H1 (cell line): ENCODE data around the gene CGN. TPM values are rescaled to one million over a fixed set of nuclear protein-coding genes. Genes with fewer than 3 reads are reported as not detected.

Experiments
- CTCF ChIA-PET: fragments of 300-600 bp; sonication (Branson Sonifier 250); formaldehyde crosslinking; loops from one replicate; lab custom pipeline; 2021; ENCODE audit not compliant: partially characterized antibody; lab: Charles Lee
- POLR2A ChIA-PET: fragments of 300-600 bp; sonication (Branson Sonifier 250); formaldehyde crosslinking; loops from one replicate; lab custom pipeline; 2021; ENCODE audit warnings: inconsistent platforms; ENCODE audit not compliant: partially characterized antibody; lab: Charles Lee
- DNase-seq, 2 experiments: peaks; one replicate each; pipeline versions ENCODE4 v3.0.0 to v3.0.0-alpha.2; 2010 to 2022; ENCODE audit warnings: low spot score in 2 of 2, low read depth in 1 of 2, mixed read lengths in 1 of 2
- FAIRE-seq: peaks from 2 replicates; lab custom pipeline; 2011; peaks lifted over from hg19 to GRCh38; lab: Jason Lieb, UNC
- H2AFZ ChIP-seq: 2 replicates; pipeline ENCODE4 v1.8.1; 2012; ENCODE audit warnings: low read length, inconsistent platforms
- H2AK5ac ChIP-seq: 2 replicates; pipeline ENCODE4 v1.6.1; 2013; ENCODE audit warnings: low read depth, low read length
- H2BK120ac ChIP-seq: replicated peaks from 2 replicates; pipeline ENCODE3; 2013; ENCODE audit warnings: low read depth, low read length, inconsistent platforms
- H2BK12ac ChIP-seq: 2 replicates; pipeline ENCODE4 v1.6.1; 2013; ENCODE audit warnings: low read depth, low read length
- H2BK15ac ChIP-seq: 2 replicates; pipeline ENCODE4 v1.6.1; 2013; ENCODE audit warnings: low read length
- H2BK20ac ChIP-seq: 2 replicates; pipeline ENCODE4 v1.6.1; 2013; ENCODE audit warnings: low read length
- H2BK5ac ChIP-seq: 2 replicates; pipeline ENCODE4 v1.6.1; 2013; ENCODE audit warnings: low read depth, low read length
- H3K14ac ChIP-seq: 2 replicates; pipeline ENCODE4 v1.6.1; 2013; ENCODE audit warnings: inconsistent platforms; ENCODE audit not compliant: insufficient read length
- H3K18ac ChIP-seq: 2 replicates; pipeline ENCODE4 v1.6.1; 2013; ENCODE audit warnings: low read length; ENCODE audit errors: extremely low read depth
- H3K23ac ChIP-seq: 2 replicates; pipeline ENCODE4 v1.6.1; 2013; ENCODE audit warnings: inconsistent platforms; ENCODE audit not compliant: insufficient read length
- H3K23me2 ChIP-seq: 2 replicates; pipeline ENCODE4 v1.6.1; 2013; ENCODE audit warnings: low read depth, low read length
- H3K27ac ChIP-seq: 2 replicates; pipeline ENCODE4 v1.6.1; 2011; ENCODE audit warnings: low read depth, low read length, inconsistent platforms
- H3K27me3 ChIP-seq, 4 experiments: replicated peaks in 1 of 4; 1 replicate in 1 of 4; 2 replicates in 3 of 4; pipeline versions ENCODE4 v1.6.1 to v1.8.1; 2011 to 2013; ENCODE audit warnings: low read length in 3 of 4, mild to moderate bottlenecking in 3 of 4, inconsistent platforms in 2 of 4, mixed read lengths in 2 of 4, moderate library complexity in 1 of 4; ENCODE audit not compliant: control insufficient read depth in 3 of 4, insufficient read depth in 3 of 4; ENCODE audit errors: extremely low read depth in 1 of 4
- H3K36me3 ChIP-seq, 4 experiments: 2 replicates each; pipeline versions ENCODE4 v1.6.1 to v1.8.1; 2011 to 2013; ENCODE audit warnings: mild to moderate bottlenecking in 4 of 4, low read length in 3 of 4, moderate library complexity in 2 of 4, control low read depth in 1 of 4, inconsistent platforms in 1 of 4; ENCODE audit not compliant: insufficient read depth in 4 of 4, control insufficient read depth in 2 of 4
- H3K4ac ChIP-seq: replicated peaks from 2 replicates; pipeline ENCODE3; 2013; ENCODE audit warnings: low read length, low read depth, mixed read lengths, inconsistent platforms; ENCODE audit not compliant: insufficient read length
- H3K4me1 ChIP-seq, 4 experiments: replicated peaks in 1 of 4; 1 replicate in 1 of 4; 2 replicates in 3 of 4; pipeline versions ENCODE4 v1.6.1 to v1.8.1; 2011 to 2013; ENCODE audit warnings: low read length in 3 of 4, inconsistent platforms in 2 of 4, mixed read lengths in 1 of 4; ENCODE audit not compliant: insufficient read depth in 4 of 4, control insufficient read depth in 3 of 4
- H3K4me2 ChIP-seq, 2 experiments: 2 replicates each; pipeline versions ENCODE4 v1.6.1 to v1.8.1; 2011 to 2013; ENCODE audit warnings: low read depth in 2 of 2, low read length in 2 of 2, control low read depth in 1 of 2, inconsistent platforms in 1 of 2, mild to moderate bottlenecking in 1 of 2; ENCODE audit not compliant: insufficient read depth in 1 of 2
- H3K4me3 ChIP-seq, 4 experiments: fragments of 200-600, 300-600 bp in 1 of 4; sonication (generic), shearing (Covaris generic), sonication (Bioruptor Twin) in 1 of 4; 2 replicates each; pipeline versions ENCODE4 v1.5.1 to v1.8.1; 2011 to 2016; ENCODE audit warnings: low read length in 4 of 4, low read depth in 3 of 4, control low read depth in 2 of 4, inconsistent platforms in 2 of 4, mild to moderate bottlenecking in 2 of 4, mixed read lengths in 1 of 4, moderate library complexity in 1 of 4; ENCODE audit not compliant: insufficient read depth in 2 of 4; ENCODE audit errors: extremely low read depth in 1 of 4
- H3K56ac ChIP-seq: replicated peaks from 2 replicates; pipeline ENCODE3; 2013; ENCODE audit warnings: low read depth, mild to moderate bottlenecking, mixed read lengths, low read length, inconsistent platforms; ENCODE audit not compliant: insufficient read length
- H3K79me1 ChIP-seq: 2 replicates; pipeline ENCODE4 v1.6.1; 2013; ENCODE audit warnings: low read depth, low read length, control low read depth
- H3K79me2 ChIP-seq, 2 experiments: 2 replicates each; pipeline versions ENCODE4 v1.6.1 to v1.8.1; 2012 to 2013; ENCODE audit warnings: low read length in 2 of 2, mild to moderate bottlenecking in 2 of 2, inconsistent platforms in 1 of 2; ENCODE audit not compliant: insufficient read depth in 2 of 2, control insufficient read depth in 1 of 2
- H3K9ac ChIP-seq, 4 experiments: replicated peaks in 1 of 4; 1 replicate in 1 of 4; 2 replicates in 3 of 4; pipeline versions ENCODE4 v1.6.1 to v1.8.1; 2011 to 2013; ENCODE audit warnings: low read depth in 3 of 4, low read length in 3 of 4, control low read depth in 2 of 4, mild to moderate bottlenecking in 2 of 4, moderate library complexity in 2 of 4, inconsistent platforms in 1 of 4; ENCODE audit errors: extremely low read depth in 1 of 4
- H3K9me3 ChIP-seq, 2 experiments: 2 replicates each; pipeline versions ENCODE4 v1.6.1 to v1.8.1; 2012 to 2013; ENCODE audit warnings: mild to moderate bottlenecking in 2 of 2, moderate library complexity in 2 of 2, control low read depth in 1 of 2, inconsistent platforms in 1 of 2, low read depth in 1 of 2, low read length in 1 of 2, mixed read lengths in 1 of 2; ENCODE audit not compliant: insufficient read depth in 2 of 2
- H4K20me1 ChIP-seq, 2 experiments: replicated peaks in 1 of 2; 2 replicates each; pipeline versions ENCODE3 to v1.8.1; 2011 to 2013; ENCODE audit warnings: inconsistent platforms in 2 of 2, low read length in 2 of 2, mild to moderate bottlenecking in 1 of 2; ENCODE audit not compliant: insufficient read depth in 2 of 2, control insufficient read depth in 1 of 2
- H4K5ac ChIP-seq: 2 replicates; pipeline ENCODE4 v1.6.1; 2013; ENCODE audit warnings: low read length, low read depth, mixed read lengths, inconsistent platforms; ENCODE audit not compliant: insufficient read length
- H4K8ac ChIP-seq: 2 replicates; pipeline ENCODE4 v1.8.0; 2013; ENCODE audit warnings: mild to moderate bottlenecking, moderate library complexity, low read length, inconsistent platforms; ENCODE audit not compliant: insufficient read depth; ENCODE audit errors: extremely low read depth
- H4K91ac ChIP-seq: replicated peaks from 2 replicates; pipeline ENCODE3; 2013; ENCODE audit warnings: low read length, mixed read lengths, inconsistent platforms; ENCODE audit not compliant: insufficient read length
- BRCA1 ChIP-seq: IDR thresholded peaks from 2 replicates; pipeline ENCODE4 v1.6.1; 2012; ENCODE audit warnings: low read depth, low read length, improper control_type of control experiment
- NRF1 ChIP-seq: IDR thresholded peaks from 2 replicates; pipeline ENCODE4 v1.6.1; 2011; ENCODE audit warnings: mild to moderate bottlenecking, low read depth, low read length, improper control_type of control experiment
- RAD21 ChIP-seq, 2 experiments: IDR thresholded peaks in 1 of 2; conservative IDR thresholded peaks in 1 of 2; 2 replicates each; pipeline ENCODE4 v1.6.1; 2011; ENCODE audit warnings: low read depth in 2 of 2, low read length in 2 of 2, improper control_type of control experiment in 1 of 2, inconsistent platforms in 1 of 2, mild to moderate bottlenecking in 1 of 2, moderate library complexity in 1 of 2
- RFX5 ChIP-seq: IDR thresholded peaks from 2 replicates; pipeline ENCODE4 v1.6.1; 2011; ENCODE audit warnings: low read depth, low read length, improper control_type of control experiment, borderline replicate concordance
- TCF12 ChIP-seq: IDR thresholded peaks from 2 replicates; pipeline ENCODE4 v1.6.1; 2011; ENCODE audit warnings: low read depth, mild to moderate bottlenecking, low read length
- TEAD4 ChIP-seq: IDR thresholded peaks from 2 replicates; pipeline ENCODE4 v1.6.1; 2012; ENCODE audit warnings: low read depth, low read length, inconsistent platforms, mixed read lengths
- WGBS, 2 experiments: shearing (Covaris generic) in 1 of 2; methylation state at CpG; one replicate each; pipeline versions ENCODE4 v1.1.6 to v1.1.7; 2013 to 2015; ENCODE audit warnings: low lambda C conversion rate in 2 of 2, mixed read lengths in 2 of 2, inconsistent platforms in 1 of 2, low coverage in 1 of 2, missing lambda C conversion rate in 1 of 2; ENCODE audit not compliant: insufficient replicate concordance in 2 of 2, insufficient coverage in 1 of 2, insufficient read length in 1 of 2; ENCODE audit errors: extremely low coverage in 1 of 2, missing lambda C conversion rate in 1 of 2; 5-methylcytosine and 5-hydroxymethylcytosine counted together
- polyA plus RNA-seq, 7 experiments: library from polyadenylated mRNA; depleted of rRNA in 3 of 7; stranded (reverse) in 5 of 7; unstranded in 2 of 7; fragments of >200 nt in 5 of 7; fragments of 200-250 nt in 2 of 7; gene quantifications; 1 replicate in 5 of 7; 2 replicates in 1 of 7; 4 replicates in 1 of 7; pipeline versions ENCODE4 v1.2.1 to v1.2.3, GENCODE V29; 2011 to 2013; ENCODE audit warnings: missing spikeins in 2 of 7, mixed read lengths in 2 of 7
- total RNA-seq: library from RNA; stranded (reverse); fragmentation: NEBNext Ultra II Directional; extraction: Animal tissue kit (Norgen Biotek cat#: 25700); gene quantifications from 2 replicates; pipeline ENCODE4 v1.2.1, GENCODE V29; 2021
- TF ChIP-seq, protein P1 (sequence below): IDR thresholded peaks from 2 replicates; pipeline ENCODE4 v1.6.1; 2011; ENCODE audit warnings: low read depth, mild to moderate bottlenecking, low read length; ENCODE audit not compliant: insufficient read depth
- TF ChIP-seq, protein P2 (sequence below), 3 experiments: IDR thresholded peaks; 1 replicate in 2 of 3; 2 replicates in 1 of 3; pipeline versions ENCODE4 v1.5.1 to v1.6.1; 2011; ENCODE audit warnings: low read length in 3 of 3, mild to moderate bottlenecking in 3 of 3, inconsistent platforms in 2 of 3, low read depth in 1 of 3, moderate library complexity in 1 of 3; ENCODE audit not compliant: insufficient read depth in 1 of 3; ENCODE audit errors: control extremely low read depth in 1 of 3

Gene CGN
- total and polyA plus RNA-seq, 2 of the 8 experiments (the other 6 are each of a cell fraction or from before 2014, with no cell fraction given), result 15.9 to 52.7 TPM

DNA sequence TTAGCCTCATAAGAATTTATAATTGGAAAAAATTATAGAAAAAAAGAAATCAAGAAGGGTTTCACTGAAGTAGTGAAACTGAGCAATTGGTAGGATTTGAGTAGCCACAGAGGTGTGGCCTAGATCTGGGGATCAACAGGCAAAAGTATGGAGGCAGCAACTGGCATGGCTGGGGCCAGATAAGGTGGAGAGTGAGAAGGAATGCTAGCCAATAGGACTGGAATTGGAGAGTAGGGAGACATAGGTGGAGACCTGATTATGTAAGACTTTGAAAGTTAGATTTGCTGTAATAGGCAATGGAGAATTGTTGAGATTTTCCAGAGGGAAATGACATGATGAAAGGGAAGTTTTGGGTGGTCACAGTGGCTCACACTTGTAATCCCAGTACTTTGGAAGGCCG, 24.6 kb upstream of the CGN start:
- H2BK15ac ChIP-seq, result 0 out of 2 replicates have a peak overlapping the region, but pooled peaks have one; percentile 72
- H3K9me3 ChIP-seq, result no peaks in the 10 kb centered on the region; a peak in 1 of 4 replicates
- H3K27ac ChIP-seq, result no peak overlapping the region
- no peak overlapping the region for H2BK5ac ChIP-seq
- H3K14ac ChIP-seq, result no peak overlapping the region
- H3K4me2 ChIP-seq, result no peak overlapping the region
- H3K4me3 ChIP-seq, result no peak overlapping the region
- H3K56ac ChIP-seq, result no peak overlapping the region
- no peaks in the 10 kb centered on the region for H4K20me1 ChIP-seq
- H3K23me2 ChIP-seq, result no peaks in the 10 kb centered on the region
- no peaks in the 10 kb centered on the region for H3K36me3 ChIP-seq
- CTCF ChIA-PET, result interaction anchor here (1.6 kb wide), 1 partner anchor 34 kb away, joined by 4 read pairs; no protein-coding TSS in a partner anchor
- H2AK5ac ChIP-seq, result no peak overlapping the region
- no peaks in the 10 kb centered on the region for H3K27me3 ChIP-seq
- no peak overlapping the region for H3K4ac ChIP-seq
- H4K8ac ChIP-seq, result no peak overlapping the region
- H2BK20ac ChIP-seq, result no peak overlapping the region
- no peak overlapping the region for H4K5ac ChIP-seq
- no peaks in the 10 kb centered on the region for H3K4me1 ChIP-seq
- WGBS, 2 experiments, result 80% methylated on average over 1 of the region's 1 CpG; no CpG with 5 or more reads in 1 of the 2 experiments
- no peaks in the 10 kb centered on the region; the same call in 1 of the 2 replicates for H3K79me1 ChIP-seq
- no peak overlapping the region for H2AFZ ChIP-seq
- no peak overlapping the region for H2BK120ac ChIP-seq
- no peak for DNase-seq
- H2BK12ac ChIP-seq, result no peak overlapping the region
- no peak overlapping the region for H3K9ac ChIP-seq
- H3K18ac ChIP-seq, result no peak overlapping the region
- no peak overlapping the region for H3K23ac ChIP-seq
- POLR2A ChIA-PET, result no interaction called here
- no peaks in the 10 kb centered on the region for H3K79me2 ChIP-seq
- TF ChIP-seq, protein P1, sequence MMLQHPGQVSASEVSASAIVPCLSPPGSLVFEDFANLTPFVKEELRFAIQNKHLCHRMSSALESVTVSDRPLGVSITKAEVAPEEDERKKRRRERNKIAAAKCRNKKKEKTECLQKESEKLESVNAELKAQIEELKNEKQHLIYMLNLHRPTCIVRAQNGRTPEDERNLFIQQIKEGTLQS, result no peak
- TF ChIP-seq TCF12 (no peak), RAD21 (IDR thresholded peaks at IDR 0.05 in 1 of 2, conservative IDR thresholded peaks at IDR 0.05 in 1 of 2; ENCODE audit: low read depth in 2 of 2, low read length in 2 of 2) (no peak), RFX5 (no peak), BRCA1 (no peak), NRF1 (no peak), TEAD4 (no peak)
- TF ChIP-seq, protein P2, sequence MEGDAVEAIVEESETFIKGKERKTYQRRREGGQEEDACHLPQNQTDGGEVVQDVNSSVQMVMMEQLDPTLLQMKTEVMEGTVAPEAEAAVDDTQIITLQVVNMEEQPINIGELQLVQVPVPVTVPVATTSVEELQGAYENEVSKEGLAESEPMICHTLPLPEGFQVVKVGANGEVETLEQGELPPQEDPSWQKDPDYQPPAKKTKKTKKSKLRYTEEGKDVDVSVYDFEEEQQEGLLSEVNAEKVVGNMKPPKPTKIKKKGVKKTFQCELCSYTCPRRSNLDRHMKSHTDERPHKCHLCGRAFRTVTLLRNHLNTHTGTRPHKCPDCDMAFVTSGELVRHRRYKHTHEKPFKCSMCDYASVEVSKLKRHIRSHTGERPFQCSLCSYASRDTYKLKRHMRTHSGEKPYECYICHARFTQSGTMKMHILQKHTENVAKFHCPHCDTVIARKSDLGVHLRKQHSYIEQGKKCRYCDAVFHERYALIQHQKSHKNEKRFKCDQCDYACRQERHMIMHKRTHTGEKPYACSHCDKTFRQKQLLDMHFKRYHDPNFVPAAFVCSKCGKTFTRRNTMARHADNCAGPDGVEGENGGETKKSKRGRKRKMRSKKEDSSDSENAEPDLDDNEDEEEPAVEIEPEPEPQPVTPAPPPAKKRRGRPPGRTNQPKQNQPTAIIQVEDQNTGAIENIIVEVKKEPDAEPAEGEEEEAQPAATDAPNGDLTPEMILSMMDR (IDR thresholded peaks at IDR 0.05; ENCODE audit: control extremely low read depth in 1 of 3, insufficient read depth in 1 of 3, low read depth in 1 of 3, low read length in 3 of 3), result no peak
- TF ChIP-seq, all 59 proteins: peak for 0
- no peak for FAIRE-seq
- H4K91ac ChIP-seq, result no peak overlapping the region
